Hematopoietic multipotent progenitor cell treated with erythropoietin and hydrocortisone succinate and interleukin-3 and kit ligand, for 17 days (in vitro differentiated cells): Measurements from ENCODE around the gene CASP7.
"Not testable (repeated sequence)": the region's sequence is repeated elsewhere in the genome, so short reads cannot be mapped to it uniquely, and the experiment has no call there.

Experiments
- DNase-seq: peaks from one replicate; pipeline ENCODE4 v3.0.0-alpha.2; 2015; ENCODE audit warnings: low spot score

Gene CASP7

GRCh38 chr10:113754125-113754524 lies 74.4 kb downstream of the CASP7 start:
- no peak for DNase-seq

- no peak for DNase-seq
Measured at GRCh38 chr10:113754768-113755167, 75.1 kb downstream of the CASP7 start.

DNA sequence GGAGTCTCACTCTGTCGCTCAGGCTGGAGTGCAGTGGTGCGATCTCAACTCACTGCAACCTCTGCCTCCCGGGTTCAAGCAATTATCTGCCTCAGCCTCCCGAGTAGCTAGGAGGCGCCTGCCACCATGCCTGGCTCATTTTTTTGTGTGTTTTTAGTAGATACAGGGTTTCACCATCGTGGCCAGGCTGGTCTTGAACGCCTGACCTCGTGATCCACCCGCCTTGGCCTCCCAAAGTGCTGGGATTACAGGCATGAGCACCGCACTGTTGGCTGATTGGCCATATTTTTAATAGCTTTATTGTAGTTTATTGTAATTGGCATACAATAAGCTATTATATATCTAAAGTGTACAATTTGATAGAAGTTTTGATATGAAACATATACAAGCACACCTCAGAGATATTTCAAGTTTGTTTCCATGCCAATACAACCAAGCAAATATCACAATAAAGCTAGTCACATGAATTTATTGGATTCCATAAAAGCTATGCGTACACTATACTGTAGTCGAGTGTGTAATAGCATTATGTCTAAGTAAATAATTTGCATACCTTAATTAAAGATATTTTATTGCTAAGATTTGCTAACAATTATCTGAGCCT lies 77.3 kb downstream of the CASP7 start:
- DNase-seq, result no peak

- no peak for DNase-seq
Measured at GRCh38 chr10:113762083-113762482, 82.4 kb downstream of the CASP7 start.

GRCh38 chr10:113764582-113764981 lies 84.9 kb downstream of the CASP7 start:
- no peak for DNase-seq

DNA sequence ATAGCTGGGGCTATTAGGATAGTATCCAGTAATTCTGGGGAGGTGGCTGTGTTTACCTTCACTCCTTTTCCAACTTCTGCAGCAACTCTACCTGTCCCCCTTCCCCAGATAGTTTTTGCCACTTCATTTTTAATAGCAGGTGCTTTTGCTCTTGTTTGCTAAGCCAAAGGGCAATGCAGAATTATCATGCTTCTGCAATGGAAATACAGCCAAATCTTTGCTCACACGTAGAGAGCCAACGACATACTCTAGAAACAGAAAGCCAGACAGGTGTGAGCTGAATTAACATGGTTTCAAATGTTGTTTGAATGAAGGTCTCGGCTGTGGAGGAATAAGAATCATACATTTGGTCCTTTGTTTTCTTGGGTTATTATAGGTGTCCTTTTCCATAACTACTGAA lies 86.2 kb downstream of the CASP7 start:
- no peak for DNase-seq

DNA sequence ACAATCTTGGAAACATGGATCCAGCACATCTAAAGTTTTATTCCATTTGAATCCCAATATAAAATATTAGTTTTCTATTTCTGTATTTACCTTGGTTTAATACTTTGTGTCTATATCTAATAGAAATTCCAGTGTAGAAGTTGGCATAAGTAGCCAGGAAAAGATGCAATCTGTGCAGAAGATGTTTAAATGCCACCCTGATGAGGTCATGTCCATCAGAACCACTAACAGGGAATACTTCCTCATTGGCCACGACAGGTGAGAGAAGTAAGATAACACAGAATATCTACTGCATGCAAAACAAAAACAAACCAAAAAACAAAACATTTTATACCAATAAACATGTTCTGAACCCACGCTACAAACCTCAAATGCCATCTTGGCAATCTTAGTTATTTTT lies 87.5 kb downstream of the CASP7 start:
- no peak for DNase-seq

DNA sequence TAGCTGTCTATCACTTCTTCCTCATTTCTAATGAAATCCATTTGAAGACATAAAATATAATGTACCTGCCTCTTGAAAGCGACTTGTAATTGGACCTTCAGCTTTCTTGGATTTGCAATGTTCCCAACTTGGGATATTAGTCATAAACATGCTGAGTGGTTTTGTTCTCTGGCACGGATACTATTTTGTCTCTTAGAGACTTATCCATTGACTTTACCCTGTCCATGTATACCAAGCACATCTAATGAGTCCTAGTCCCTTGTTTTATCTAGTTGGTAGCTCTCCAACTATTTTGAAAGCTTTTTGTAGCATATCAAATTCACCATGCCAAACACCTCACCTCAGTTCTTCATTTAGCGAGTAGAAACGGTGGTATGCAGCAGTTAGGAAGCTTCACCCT lies 90.6 kb downstream of the CASP7 start:
- DNase-seq, result no peak

DNA sequence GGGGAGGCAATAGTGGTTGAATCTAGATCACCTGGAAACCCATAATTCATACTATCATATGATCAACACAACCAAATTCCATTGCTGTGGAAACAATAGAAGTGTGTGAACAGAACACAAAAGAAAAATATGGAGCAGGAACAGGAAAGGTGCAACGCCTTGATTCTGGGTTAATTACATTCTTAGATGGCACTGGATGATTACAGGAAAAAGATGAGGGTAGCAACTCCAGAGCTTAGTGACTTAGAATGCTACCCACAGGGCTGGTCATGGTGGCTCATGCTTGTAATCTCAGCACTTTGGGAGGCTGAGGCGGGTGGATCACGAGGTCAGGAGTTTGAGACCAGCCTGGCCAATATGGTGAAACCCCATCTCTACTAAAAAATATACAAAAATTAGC lies 91.4 kb downstream of the CASP7 start:
- not testable (repeated sequence) for DNase-seq

DNA sequence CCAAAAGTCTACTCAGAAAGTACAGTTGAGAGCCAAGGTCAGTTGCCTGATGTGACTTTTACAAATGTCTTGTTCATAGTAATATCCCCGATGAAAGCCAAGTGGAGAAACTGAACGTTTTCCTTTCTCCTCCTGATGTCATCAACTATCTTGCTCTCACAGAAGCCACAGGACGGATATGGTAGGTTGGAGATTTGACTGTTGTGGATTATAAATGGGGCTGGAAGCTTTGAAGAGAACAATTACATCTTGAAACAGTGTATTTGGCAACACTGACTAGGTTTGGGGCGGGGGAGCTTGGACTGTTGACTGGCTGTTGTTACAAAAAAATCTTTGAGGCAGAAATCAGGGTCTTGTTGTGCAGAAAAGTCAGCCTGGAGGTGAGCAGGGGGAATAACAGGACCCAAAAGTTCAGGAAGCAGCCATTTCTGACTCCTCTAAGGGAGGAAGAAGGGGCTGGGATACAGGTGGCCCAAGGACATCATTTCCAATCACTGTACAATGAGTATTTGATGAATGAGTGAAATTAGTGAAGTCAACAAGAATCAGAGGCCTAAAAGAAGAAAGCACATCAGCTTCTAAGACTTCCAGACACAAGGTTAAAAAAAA lies 96.1 kb downstream of the CASP7 start:
- no peak for DNase-seq

DNA sequence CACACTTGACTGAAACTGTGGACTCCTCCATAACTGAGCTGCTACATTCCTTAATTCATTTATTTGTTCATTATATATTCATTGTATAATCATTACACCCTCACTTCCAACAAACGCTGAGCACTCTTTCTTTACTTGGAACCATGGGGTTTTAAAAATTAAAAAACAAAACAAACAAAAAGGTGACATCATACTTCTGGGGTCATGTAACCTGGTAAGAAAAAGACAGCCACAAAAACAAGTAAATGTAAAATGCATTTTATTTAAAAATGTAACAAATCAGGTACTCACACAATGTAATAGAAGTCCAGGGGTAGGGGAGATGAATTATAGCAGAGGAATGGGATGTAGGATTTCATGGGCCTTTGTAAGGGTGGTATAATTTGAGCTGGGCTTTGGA lies 96.8 kb downstream of the CASP7 start:
- DNase-seq, result no peak
